GM19035 (cell line): ENCODE results near the gene LASP1NB.
"Not testable (repeated sequence)": the region's sequence is repeated elsewhere in the genome, so short reads cannot be mapped to it uniquely, and the experiment has no call there.

Source experiments
- ATAC-seq: cut with Tn5 transposase; IDR thresholded peaks from one replicate; pipeline ENCODE4 v1.9.1; 2021; ENCODE audit not compliant: unreplicated experiment

The LASP1NB gene

DNA sequence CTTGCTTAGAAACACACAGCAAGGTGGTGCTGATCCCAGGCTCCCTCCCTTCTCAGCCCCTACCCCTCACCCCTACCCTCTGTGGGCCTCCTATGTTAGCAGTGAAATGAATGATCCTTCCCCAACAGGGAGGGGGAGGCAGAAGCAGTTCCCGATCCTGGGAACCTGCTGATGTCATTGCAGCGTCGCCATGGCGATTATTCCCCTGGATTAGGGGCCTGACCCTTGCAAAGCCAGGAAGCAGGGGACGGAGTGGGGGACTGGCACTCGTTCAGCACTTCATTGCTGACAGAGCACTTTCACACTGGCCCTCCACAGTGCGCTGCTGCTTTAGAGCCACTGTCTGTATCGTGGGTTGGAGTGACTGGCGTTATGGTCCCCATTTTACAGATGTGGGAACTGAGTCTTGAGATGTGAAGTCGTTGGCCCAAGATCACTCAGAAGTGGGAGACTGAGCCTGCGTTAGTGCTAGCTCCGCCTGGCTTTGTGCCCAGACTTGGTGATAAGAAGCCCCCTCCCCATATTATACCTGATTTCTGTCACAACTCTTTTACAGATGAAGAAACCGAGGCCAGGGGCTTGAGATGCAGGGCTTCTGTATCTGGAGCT lies 29.0 kb upstream of the LASP1NB start:
- no peak for ATAC-seq

- no peak for ATAC-seq
These were observed 28.2 kb upstream of the LASP1NB start for GRCh38 chr17:38897176-38897575.

- ATAC-seq, result no peak
These were observed 27.6 kb upstream of the LASP1NB start for GRCh38 chr17:38897671-38898290.

DNA sequence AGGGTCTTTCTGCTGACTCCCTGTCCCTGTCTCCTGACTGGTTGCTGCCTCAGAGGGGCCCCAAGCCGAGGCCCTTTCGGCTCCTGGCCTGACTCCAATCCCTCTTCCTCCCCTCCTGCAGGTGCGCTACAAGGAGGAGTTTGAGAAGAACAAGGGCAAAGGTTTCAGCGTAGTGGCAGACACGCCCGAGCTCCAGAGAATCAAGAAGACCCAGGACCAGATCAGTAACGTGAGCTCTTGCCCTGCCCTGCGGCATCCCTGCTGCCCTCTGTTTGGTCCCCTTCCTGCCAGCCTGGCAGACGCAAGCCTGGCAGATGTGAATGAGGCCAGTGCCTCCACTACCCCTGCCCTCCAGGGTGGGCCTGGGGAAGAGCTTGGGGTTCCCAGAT lies 27.1 kb upstream of the LASP1NB start:
- ATAC-seq, result peak; percentile 20

DNA sequence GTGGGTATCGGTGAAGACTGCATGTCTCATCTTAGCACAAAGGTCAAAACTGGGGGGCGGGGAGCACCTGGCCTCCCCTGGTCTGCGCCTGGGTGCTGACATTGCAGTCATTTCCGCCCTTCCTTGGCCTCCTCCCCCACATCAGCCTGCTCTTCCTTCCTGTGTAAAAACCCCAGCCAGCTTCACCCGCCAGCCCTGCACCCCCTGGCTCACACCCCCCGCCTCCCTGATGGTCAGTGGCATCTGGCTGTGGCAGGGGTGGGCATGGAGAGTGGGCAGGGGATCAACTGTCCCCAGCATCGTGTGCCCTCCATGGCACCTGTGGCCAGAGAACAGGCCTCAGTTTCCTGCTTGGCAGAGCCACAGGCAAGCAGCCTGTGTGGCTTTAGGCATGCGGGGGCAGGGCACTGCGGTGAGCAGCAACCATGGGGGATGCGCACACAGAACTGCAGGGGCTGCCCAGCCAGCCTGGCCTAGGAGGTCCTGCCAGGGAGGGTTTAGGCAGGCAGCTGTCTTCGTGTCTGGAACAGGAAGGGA lies 26.5 kb upstream of the LASP1NB start:
- peak; percentile 87 for ATAC-seq

DNA sequence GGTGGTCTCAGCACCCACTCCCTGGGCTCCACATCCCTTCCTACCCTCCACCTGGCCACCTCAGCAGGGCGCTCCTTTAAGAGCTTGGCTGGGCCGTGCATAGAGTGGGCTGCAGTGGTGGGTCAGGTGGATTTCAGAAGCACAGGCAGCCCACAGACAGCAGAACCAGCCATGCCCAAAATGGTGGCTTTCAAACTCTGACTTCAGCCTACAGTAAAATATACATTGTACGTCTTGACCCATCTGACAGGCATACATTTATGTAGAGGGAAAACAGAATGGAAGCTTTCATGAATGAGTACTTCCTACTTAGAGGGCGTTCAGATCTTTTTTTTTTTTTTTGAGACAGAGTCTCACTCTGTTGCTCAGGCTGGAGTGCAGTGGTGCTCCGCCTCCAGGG lies 26.0 kb upstream of the LASP1NB start:
- ATAC-seq, result no peak

GRCh38 chr17:38900978-38901656 lies 24.3 kb upstream of the LASP1NB start:
- no peak for ATAC-seq

GRCh38 chr17:38903404-38903803 lies 22.0 kb upstream of the LASP1NB start:
- ATAC-seq, result no peak

DNA sequence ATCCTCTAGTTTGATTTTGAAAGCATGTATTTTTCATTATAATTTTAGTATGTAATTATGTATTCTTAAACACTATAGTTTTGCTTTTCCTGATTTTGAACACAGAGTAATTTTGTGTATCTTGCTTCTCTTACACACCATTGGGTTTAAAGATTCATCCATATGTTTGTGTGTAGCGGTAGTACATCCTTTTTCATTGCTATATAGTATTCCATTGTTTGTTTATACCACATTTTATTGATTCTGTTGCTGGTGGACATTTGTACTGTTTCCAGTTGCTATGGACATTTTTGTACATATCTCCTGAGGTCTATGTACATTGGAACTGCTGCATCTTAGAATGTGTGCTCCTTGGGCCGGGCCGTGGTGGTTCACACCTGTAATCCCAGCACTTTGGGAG lies 20.5 kb upstream of the LASP1NB start:
- no peak for ATAC-seq

DNA sequence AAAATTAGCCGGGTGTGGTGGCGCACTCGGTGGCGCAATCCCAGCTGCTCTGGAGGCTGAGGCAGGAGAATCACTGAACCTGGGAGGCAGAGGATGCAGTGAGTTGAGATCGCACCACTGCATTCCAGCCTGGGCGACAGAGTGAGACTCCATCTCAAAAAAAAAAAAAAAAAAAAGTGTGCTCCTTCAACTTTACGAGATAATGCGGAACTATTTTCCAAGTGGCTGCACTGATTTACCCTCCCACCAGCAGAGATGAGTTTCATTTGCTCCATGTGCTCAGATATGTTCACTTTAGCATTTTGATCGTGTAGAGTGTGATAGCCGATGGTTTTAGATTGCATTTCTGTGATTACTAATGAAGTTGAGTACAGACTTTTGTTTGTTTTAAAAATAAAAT lies 20.0 kb upstream of the LASP1NB start:
- ATAC-seq, result no peak

- no peak for ATAC-seq
These were observed 18.8 kb upstream of the LASP1NB start for GRCh38 chr17:38906460-38907228.

GRCh38 chr17:38907930-38908675 lies 17.3 kb upstream of the LASP1NB start:
- no peak for ATAC-seq

DNA sequence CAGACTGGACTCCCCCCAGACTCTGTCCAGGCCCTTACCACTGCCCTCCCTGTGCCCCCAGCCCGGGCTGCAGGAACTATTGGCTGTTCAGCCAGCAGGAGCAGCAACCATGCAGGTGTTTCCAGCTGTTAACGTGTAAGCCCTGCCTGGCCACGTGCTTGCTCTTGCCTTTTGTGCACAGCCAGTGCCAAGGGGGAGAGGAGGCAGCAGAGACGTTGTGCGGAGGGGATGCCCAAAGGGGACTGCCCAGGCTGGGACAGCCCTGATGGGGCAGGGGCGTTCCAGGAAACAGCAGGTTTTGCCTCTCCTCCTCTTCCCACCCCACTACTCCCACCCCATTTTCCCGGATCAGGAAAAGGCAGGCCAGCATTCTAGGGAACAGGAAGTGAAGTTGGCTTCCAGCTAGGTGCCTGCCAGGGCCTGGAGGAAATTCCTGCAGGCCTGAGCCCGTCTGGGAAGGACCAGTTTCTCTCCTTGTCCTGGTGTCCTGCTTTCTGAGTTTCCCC lies 16.7 kb upstream of the LASP1NB start:
- ATAC-seq, result no peak

DNA sequence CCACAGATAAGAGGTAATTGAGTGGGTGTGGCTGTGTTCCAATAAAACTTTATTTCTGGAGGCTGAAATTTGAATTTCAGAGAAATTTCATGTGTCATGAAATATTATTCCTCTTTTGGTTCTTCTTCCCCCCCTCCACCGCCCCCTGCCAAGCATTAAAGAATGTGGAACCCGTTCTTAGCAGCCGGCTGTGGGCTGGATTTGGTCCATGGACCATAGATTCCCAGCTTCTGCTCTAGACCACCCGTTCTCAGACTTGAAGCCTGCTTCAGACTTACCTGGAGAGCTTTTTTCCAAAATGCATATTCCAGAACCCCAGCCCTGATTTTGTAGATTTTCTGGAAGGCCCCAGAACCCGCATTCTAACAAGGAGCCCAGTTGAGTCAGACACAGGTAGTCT lies 15.1 kb upstream of the LASP1NB start:
- no peak for ATAC-seq

DNA sequence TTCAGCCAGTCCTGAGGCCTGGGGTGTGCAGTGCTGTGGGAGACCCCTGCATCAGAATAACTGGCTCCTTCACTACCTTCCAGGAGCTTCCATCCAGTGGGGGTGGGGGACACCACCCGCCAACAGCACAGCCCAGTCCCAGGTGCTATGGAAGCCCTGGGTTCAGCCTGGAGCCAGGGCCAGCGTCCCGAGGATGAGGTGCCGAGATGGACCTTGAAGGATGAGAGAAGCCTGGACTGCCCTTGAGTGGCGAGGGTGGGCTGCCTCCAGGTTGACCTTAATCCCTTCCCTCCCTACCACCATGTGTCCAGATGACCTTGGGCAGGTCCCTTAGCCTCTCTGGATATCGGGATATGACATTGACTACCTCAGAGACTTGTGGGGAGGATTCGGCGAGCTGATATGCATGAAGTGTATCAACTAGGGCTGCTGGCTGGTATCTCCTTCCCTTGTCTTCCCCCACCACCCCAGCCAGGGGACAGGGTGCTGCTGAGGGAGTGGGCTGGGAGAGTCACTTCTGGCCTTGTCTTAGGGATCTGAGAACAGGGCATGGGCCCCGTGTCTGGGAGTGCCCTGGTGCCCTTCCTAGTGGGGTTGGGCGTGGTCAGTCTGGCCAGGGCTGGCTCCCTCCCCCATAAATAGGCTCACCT lies 14.2 kb upstream of the LASP1NB start:
- ATAC-seq, result no peak

DNA sequence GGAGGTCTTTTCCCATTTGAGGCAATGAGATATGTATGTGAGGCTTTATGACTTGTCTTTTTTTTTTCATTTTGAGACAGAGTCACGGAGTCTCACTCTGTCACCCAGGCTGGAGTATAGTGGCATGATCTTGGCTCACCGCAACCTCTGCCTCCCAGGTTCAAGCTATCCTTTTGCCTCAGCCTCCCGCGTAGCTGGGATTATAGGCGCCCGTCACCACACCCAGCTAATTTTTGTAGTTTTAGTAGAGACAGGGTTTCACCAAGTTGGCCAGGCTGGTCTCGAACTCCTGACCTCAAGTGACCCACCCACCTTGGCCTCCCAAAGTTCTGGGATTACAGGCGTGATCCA lies 13.7 kb upstream of the LASP1NB start:
- ATAC-seq, result not testable (repeated sequence)

GRCh38 chr17:38912221-38912813 lies 13.1 kb upstream of the LASP1NB start:
- ATAC-seq, result no peak

DNA sequence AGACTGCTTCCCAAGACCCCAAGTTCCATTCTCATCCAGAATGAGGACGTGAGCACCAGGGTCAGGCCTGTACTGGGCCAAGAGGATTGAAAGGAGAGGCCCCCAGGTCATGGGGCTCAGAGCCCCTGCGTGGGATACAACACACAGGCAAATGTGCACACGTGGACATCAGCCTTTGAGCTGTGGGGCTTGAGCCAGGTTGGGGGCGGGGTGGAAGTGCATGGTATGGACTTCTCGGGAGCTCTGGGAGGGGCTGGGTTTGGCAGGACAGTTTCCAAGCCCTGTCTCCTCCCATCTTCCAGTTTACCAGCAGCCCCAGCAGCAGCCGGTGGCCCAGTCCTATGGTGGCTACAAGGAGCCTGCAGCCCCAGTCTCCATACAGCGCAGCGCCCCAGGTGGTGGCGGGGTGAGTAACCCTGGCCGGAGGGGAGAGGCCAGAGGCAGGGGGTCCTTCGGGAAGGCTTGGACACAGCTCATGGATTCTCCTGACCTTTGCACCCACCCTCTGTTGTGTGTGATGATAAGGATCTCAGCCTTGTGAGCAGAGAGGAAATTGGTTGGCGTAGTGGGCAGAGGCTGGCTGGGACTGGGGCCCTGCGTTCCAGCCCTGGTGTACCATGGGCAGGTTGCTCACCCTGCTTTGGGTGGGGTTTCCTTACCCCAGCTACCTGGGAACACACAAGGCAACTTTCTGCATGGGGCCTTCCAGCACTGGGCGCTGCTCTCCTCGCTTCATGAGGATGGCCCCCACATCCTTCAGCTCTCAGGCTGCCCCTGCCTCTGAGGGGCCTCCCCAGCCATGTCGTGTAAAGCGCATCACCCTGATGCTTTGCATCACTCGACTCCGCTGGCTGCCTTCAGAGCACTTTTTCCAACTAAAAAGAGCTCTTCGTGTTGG lies 10.4 kb upstream of the LASP1NB start:
- no peak for ATAC-seq

- no peak for ATAC-seq
These were observed 9.8 kb upstream of the LASP1NB start for GRCh38 chr17:38915639-38915995.
